HG03097 (cell line): Measurements from ENCODE around the gene LRRC4B.

Experiments
- ATAC-seq: cut with Tn5 transposase; IDR thresholded peaks from one replicate; pipeline ENCODE4 v1.9.1; 2021; ENCODE audit not compliant: unreplicated experiment, low FRiP score

The LRRC4B gene

GRCh38 chr19:50467566-50467965 is 100.7 kb downstream of the LRRC4B start:
- ATAC-seq = no peak
